Esophagus mucosa (tissue), 1 donor: ENCODE data around the gene P4HB. TPM values are rescaled to one million over a fixed set of nuclear protein-coding genes. Genes with fewer than 3 reads are reported as not detected.
A peak's percentile ranks its signal among the peaks of the same experiment; 100 is the strongest.

Experiments used
- ATAC-seq: fragments of 200-7000 bp; cut with Tn5 transposase; one replicate; pipeline ENCODE4 v1.9.1; 2020
- total RNA-seq: library from RNA; stranded (reverse); gene quantifications from one replicate; pipeline ENCODE4 v1.2.4, GENCODE V29; 2023
- donor health status: DM: yes; HTN: yes; CAD: no.

The P4HB gene
- total RNA-seq, 1 donor from 2014 or later, result 812 TPM

DNA sequence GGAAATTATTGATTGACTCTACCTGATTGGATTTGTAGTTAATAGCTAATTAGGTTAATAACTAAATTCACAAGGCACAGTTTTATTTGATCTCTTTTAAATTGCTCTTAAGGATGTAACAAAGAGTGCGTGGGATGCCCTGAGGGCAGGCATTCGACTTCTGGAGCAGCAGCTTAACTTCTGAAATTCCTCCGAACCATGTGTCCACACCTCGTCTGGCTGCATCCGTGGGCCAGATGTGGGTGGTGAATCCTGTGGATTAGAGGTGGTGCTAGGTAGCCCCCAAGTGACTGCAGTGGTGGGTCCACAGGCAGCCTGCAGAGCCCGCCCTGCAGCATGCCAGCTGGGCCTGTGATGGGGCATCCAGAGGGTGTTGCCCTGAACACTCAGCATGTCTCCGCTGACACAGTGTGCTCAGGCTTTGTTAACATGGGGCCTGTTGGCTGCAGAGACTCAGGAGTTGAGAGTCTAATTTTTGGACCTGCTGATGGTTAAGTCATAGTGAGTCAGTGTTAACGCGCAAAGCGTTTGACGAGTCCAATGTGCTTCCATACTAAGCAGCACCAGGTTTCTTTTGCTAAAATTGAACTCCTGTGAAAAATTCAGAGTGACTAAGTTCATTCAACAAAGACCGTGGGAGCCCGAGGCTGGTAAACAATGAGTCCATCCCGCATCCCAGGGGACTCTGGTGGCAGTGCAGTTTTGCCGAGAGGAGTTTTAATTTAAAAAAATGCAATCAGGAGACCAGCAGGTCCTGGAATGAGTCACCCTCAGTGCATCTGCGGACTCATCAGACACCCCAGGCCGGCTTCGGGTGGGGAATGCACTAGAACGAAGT is 37.9 kb upstream of the P4HB start:
- ATAC-seq, result peak; percentile 65

DNA sequence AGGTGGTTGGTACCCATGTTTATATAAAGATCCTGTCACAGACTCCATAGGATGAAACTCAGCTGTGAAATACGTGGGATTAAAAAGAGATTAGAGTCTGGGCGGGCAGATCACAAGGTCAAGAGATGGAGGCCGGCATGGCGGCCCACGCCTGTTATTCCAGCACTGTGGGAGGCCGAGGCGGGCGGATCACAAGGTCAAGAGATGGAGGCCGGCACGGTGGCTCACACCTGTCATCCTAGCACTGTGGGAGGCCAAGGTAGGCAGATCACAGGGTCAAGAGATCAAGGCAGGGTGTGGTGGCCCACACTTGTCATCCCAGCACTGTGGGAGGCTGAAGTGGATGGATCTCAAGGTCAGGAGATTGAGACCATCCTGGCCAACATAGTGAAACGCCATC is 35.1 kb upstream of the P4HB start:
- ATAC-seq, result no peak

DNA sequence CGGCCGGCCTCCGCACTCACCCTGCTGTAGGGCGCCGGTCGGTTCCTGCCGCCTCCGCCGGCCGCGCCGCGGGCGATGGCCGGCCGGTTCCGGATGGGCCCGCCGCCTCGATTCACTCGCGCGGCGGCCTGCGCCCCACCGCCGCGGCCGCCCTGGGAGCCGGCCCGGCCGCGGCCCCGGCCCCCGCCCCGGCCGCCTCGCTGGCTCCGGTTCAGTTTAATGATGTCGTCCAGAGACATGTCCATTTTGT is 30.9 kb upstream of the P4HB start:
- no peak for ATAC-seq

DNA sequence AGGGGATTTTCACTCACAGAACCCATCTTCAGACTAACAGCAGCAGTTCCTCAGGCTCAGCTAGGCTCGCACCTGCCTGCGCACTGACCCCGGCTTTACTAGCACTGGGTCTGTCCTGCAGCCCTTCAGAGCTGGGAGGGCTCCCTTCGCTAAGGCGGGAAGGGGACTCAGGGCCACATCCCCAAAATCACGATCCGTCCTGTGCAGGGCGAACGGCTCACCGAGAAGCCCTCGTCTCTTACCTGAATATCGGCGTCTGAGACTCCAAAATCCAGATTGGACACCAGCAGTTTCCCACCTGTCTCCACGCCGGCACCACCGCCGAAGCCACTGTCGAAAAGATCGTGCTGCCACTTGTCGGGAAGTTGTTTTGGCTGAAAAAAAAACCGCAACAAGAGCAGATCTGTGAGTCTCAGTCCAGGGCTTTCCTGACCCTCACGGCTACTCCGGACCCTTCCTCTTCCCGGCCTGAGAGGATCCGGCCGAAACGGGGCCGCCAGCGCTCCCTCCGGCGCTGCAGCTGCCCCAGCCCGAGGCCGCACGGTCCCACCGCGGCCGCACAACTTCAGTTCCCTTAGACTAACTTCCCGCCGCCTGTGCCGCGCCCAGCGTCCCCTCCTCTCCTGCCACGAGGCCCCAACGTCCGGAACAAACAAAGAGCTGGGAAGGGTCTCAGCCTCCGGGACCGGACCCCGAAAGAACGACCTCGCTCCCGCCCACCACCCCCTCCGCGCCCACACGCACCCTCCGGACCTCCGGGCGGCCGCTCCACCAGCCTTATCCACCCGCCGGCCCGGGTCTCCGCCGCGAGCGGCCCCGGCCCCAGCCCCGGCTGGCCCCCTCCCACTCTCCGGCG is 30.3 kb upstream of the P4HB start:
- no peak for ATAC-seq

DNA sequence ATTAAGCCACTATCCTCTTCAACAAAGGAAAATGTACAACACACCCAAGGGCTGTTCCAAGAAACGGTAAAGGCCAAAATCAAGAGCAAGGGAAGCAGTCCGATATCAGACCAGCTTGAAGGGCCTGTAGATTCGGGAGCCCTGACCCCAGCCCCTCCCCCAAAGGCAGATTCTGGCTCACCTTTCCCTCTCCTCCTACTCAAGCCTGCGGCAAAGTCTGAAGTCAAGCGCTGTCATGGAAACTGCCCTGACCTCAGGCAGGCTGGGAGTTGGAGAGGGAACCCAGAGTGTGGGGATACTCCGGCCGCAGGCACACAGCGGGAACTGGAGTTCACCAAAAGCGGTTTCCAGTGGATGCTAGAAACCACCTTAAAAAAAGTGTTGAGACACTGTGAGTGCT is 29.3 kb upstream of the P4HB start:
- no peak for ATAC-seq

DNA sequence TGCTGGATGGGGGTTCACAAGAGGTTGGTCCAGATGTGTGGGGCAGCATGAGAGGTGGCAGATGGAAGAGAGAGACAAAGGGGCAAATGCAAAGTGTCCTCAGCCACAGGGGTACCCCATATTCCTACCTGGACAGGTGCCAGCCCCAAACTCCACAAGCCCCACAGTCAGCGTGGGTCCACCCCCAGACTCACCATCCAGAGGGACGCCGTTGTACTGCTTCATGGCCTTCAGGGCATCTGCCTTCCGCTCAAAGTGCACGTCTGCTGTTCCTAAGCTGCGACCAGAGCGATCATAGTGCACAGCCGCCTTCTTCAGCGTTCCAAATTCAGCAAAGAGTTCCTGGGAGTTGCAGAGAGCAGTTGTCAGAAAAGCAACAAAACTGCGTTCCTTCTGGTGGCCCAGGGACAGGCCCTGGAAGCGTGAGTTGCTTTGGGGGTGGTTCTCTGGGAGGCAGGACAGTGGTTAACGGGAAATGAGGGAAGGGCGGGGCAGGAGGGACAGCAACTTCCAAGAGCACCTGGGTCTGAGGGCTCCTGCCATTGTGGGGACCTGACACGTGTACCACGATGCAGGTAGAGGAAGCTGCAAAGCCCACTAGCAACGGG is 28.8 kb upstream of the P4HB start:
- ATAC-seq, result no peak

DNA sequence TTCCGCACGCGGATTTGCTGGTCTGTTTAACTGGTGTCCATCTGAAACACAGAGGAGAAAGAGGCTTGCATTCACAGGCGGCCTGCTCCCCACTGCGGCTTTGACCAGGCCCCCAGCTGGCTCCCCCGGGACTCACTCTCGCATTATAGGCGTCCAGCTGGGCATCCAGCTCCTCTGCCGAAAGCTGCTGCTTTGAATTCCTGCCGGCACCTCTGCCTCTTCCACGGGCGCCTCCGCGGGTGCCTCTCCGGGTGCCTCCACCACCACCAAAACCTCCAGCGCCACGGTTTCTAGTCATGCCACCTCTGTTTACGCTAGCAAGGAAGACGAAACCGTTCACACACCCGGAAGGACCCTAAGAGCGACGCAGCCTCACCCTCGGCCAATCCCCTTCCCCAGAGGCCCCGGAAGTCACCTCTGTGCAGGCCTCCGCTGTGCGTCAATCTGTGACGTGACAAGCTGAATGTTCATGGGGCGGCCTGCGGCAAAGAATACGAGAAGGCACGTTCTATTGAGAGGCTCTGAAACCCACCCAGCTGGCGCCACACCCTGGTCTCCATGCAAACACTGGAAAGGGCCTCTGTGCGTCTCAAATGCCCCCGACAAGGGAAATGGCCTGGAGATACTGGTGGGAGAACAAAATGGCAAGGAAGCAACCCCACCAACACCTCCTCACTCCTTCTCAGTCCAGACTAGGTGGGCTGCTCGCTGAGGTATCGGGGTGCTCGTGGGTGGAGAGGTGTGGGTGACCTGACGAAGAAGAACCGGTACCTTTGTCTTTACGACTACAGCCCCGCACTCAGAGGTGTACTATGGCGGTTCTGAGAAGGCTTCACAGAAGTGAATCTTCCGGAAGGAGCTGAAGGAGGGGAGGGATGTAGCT is 28.0 kb upstream of the P4HB start:
- ATAC-seq, result no peak

DNA sequence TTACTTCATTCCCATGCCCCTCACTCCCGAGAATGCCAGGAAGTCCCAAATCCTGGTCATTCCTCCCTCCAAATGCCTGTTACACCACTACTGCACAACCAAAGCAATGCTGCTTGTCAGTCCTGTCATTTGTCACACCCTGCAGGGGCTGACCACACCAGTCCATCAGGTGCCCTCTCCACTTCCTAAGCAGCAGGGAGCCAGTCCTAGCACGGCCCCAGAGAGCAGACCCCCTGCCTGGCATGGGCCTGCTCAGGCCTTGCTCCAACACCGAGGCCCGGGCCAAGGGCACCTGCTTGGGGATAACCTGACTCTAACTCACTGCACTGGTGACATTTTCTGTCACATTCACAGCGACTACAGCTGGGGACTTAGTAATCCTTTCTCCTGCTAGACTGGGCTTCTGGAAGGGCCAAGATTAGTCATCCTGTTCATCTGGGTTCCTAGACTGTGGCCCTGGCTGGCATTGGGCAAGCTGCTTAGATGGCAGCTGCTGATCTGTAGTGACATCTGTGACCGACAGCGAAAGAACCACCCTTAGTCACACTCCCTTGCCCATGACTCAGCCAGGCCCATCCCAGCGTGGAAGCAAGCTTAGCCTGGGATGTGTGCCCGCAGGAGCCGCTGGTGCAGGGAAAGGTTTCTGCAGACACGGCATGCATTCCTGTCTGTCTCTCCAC is 25.7 kb upstream of the P4HB start:
- ATAC-seq, result peak; percentile 94

DNA sequence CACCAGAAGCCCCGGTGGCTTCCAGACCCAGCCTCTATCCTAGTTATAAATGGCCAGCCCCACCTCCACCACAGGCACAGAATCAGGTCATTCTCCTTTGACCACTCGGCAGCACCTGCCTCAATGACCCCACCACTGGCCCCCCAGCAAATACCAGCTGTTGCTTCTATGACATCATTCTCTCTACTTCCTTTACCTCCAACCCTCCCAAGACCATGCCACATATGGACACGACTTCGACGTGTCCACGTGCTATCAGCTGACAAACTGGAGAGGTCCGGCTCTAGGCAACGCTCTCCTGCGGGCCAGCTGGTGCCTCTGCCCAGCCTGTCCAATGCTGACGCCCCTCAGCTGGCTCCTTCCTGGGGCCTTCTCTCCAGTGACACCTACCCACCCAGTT is 25.1 kb upstream of the P4HB start:
- peak; percentile 3 for ATAC-seq

DNA sequence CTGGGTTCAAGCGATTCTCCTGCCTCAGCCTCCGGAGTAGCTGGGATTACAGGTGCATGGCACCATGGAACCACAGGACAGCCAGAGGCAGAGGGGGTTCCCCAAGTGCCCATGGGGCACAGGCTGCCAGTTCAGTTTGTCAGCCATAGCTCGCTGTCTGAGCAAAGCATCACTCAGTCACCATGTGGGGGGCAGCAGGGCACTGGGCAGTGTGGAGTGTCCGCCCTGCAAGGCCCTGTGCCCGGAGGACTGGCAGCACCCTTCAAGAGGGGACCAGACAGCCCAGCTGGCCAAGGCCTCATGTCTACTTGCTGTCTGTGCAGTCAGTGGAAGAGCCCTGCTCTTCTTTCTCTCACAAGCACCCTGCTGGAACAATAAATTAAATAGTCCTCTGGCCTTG is 24.6 kb upstream of the P4HB start:
- no peak for ATAC-seq

DNA sequence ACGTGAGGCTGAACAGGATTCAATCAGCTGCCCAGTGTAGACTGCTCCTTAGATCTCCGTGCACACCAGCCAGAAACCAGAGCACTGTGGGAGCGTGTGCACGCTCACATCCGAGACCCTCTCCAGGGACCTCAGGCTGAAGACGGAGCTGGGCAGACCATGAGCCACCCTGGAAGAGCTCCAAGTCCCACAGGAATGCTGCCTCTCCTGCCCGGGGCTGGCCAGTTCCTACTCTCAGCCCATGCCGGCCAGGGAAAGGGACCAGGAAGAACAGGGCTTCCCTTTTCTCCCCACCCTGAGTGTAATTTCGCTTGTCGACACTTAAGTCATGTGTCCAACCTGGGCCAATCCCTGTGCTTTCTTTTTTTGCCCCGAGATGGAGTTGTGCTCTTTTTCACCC is 24.2 kb upstream of the P4HB start:
- ATAC-seq, result no peak

DNA sequence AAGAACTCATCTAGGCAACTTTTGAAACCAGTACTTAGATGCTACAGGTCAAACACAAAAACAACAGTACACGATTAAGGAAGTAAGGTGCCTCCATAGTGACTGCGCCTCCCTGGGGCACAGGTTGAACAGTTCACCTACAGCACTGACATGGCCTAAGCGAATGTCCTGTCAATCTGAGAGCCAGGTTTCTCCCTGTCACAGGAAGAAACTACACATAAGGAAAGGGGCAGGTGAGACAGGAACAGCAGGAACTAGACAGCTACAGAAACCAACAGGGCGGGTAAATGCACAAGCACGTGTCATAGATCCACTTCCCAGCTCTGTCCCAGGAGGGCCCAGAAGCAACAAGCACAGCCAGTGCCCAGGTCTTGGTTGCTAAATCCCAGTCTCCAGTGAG is 18.8 kb upstream of the P4HB start:
- ATAC-seq, result peak; percentile 91

DNA sequence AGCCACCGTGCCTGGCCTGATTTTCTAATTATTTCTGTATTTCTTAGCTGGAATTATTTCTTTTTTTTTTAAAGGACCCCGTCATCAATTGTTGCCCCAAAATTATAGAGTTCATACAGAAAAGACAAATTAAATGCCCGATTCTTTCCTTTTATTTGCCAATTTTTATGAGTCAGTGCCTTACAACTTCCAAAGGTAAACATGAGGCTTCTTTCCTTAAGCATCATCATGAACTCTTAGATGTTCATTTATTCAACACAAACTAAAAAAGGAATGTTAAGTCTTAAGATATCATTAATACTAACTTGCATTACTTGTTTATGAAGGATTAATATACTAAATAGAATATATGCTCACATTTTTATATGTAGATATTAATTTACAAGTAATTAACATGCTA is 18.0 kb upstream of the P4HB start:
- ATAC-seq, result no peak

DNA sequence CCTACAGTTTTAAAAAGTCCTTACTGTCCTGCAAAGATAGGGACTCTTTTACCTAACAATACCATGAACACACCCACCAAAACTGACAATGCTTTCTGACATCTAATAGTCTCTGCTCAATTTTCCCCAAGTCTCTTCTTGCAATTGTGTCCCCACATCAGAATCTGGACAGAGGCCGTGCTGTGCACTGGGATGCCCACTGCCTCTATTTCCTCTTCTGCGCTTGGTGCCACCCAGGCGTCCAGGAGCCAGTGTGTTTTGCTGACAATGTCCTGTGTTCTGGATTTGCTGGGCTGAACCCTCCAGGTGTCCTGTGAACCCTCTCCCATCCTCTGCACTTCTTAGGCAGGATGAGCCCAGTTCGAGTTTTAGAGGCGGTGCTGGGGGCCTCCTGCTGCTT is 17.2 kb upstream of the P4HB start:
- ATAC-seq, result no peak

DNA sequence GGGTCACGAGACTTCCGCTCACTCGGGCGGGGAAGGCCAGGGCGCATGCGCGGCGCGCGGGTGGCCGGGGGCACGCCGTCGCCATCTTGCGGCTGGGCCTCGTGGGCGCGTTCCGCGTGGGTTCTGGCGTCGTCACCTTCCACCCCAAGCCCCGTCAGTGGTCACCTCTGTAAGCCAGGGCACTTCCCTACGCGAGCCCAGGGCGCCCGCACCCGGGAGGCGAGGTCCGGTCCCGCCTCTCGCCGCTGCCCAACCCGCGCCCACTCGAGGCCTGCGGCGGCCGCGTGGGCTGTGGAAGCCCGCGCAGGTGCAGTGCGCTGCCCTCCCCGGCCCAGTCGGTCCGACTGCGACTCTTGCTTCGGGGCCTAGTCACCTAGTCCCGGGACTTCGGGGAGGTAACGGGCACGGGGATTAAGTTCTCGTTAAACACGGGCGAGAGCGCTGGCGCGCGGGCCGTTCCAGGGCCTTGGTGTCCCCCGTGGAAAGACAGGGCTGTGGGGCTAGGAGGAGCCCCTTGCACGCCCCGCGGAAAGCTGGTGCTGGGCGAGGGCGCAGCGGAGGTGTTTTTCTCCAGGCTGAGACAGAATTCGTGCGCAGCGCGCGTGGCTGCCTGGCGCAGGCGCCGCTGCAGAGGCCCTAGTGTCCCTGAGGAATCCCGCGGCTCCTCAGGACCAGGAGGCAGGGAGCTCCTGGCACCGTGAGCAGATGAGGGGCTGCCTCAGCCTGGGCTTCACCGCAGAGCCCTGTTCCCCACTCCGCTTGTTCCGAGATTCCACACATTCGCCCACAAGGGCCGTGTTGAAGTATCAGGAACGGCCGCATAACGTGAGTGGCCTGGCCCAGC is 11.3 kb upstream of the P4HB start:
- ATAC-seq, result peak; percentile 2

DNA sequence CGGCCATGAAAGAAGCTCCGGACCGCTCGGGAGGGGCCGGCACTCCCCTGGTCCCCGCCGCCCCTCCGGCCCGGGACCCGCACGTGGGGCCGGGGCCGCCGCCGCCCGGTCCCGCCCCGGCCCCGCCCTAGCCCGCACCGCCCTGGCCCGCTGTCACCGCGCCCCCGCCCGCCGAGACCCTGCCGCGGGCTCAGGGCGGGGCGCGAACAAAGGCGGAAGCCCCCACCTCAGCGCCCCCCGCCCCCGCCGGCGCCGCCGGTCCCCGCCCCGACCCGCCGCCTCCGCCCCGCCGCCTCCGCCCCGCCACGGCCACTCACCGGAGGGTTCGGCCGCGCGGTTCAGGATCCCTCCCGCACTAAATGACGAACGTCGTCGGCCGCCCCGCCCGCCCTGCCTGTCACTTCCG is 10.6 kb upstream of the P4HB start, which contains the start of gene ARHGDIA:
TSS of gene ARHGDIA (minus strand) at position 357 of the 406 bp plus-strand sequence. CDS start 1,407 bp downstream, outside the sequence.
- ATAC-seq, result peak; percentile 54

DNA sequence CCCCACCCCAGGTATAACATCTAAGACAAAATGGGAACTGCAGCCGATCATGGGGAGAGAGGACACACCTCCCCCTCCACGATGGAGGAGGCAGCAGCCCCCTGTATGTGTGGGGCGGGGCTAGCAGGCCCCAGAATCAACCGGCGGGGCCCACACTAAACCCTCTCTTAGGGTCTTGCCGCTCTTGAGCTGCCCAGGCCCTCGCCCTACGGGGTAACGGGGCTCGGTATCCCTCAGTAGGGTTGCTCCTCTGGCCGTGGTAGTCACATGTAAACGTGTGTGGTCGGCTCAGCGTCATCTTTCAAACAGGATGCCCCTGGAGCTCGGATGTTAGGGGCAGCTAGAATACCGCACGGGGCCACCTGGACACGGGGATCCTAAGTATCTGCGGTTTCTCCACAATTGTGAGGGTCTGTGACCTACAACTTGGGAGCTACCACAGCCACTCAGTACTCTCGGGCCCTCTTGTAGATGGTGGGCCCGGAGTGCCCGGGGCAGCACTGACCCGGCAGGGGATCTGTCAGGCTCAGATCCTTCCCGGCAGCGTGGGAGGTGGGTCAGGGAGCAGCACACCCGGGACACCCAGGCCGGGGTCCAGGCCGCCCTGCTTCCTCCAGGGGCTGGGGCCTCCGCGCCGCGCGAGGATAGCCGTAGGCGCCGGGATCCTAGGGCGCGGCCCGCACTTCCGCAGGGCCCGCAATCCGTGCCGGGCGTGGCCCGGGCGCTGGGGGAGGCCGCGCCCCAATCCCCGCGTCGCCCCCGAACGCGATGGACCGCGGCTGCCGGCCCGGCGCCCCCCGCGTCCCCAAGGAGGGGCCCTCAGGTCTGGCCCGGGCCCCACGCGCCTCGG is 10.0 kb upstream of the P4HB start:
- peak; percentile 24 for ATAC-seq

DNA sequence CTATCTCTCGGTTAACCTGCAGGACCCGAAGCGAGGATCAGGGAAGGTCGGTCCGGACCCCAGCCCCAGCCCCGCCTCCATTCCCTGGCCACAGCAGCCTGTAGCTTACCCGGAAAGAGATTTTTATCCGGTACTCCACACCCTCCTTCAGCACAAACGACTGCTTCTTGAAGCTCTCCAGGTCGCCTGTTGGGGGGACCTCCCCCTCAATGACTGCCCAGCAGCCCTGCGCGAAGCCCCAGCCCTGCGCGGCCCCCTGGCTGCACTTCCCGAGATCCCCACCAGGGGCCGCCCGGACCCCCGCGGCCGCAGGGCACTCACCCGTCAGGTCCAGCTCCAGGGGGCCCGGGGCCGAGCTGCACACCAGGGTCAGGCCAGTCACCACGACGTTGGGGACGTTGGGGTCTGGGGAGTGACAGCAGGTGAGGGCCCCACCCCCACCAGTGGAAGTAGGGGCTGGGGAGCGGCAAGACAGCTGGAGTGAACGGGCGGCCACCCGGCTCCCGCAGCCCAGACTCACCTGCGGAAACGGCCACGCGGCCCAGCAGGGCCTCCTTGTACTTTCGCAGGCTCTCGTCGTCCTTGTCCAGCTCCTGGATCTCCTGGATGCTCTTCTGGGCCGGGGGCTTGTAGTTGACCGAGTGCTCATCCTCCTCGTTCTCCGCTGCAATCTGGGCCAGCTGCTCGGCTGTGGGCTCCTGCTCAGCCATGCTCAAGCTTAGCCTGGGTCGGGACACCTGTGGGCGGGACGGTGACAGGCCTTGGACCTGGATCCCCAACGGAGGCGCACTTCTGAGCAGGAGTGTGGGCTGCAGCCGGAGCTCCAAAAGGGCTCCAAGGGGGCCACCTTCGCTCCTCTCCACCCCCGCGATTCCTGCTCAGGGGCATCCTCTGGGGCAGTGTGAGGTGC is 9.1 kb upstream of the P4HB start:
- peak; percentile 0 for ATAC-seq

DNA sequence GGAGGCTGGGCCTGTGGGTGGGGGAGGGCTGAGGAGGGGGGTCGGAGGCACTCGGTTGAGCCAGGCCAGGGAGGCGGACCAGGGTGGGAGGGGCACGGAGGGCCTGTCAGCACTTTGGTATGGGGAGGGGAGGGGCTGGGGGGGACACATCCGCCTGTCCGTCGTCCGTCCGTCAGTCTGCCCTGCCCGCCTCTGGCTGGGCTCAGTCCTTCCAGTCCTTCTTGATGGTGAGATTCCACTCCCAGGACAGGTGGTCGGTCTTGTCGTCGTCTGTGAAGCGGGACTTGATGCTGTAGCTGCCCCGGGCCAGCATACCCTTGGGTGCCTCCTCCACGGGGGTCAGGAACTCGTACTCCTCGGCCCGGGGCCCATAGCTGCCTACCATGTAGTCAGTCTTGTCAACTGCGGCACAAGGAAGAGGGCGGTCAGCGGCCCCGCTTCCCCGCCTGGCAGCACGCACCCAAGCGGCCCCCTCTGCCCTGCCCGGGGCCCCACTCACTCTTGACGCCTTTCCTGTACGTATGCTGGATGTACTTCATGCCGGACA is 8.4 kb upstream of the P4HB start:
- peak; percentile 1 for ATAC-seq
